SU-DHL-6 (cell line): Measurements from ENCODE around the gene CAMK2N2.

Source experiments
- H2AFZ ChIP-seq: fragments of 200-600 bp; sonication (generic); 2 replicates; pipeline ENCODE4 v1.6.1; 2014; ENCODE audit warnings: low read depth, mild to moderate bottlenecking, moderate library complexity, mixed read lengths, antibody characterized with exemption, low read length; ENCODE audit not compliant: severe bottlenecking
- H3F3A ChIP-seq: fragments of 200-600 bp; shearing (Covaris generic); 2 replicates; pipeline ENCODE4 v1.6.0; 2016; ENCODE audit warnings: antibody characterized with exemption, mild to moderate bottlenecking; ENCODE audit not compliant: insufficient read depth
- H3K27ac ChIP-seq: fragments of 200-600 bp; sonication (generic); 2 replicates; pipeline ENCODE4 v1.5.1; 2016; ENCODE audit warnings: low read depth, mild to moderate bottlenecking, low read length, moderate library complexity, mixed read lengths
- H3K27me3 ChIP-seq: fragments of 200-600 bp; sonication (generic), shearing (Covaris generic); 2 replicates; pipeline ENCODE4 v1.6.0; 2014; ENCODE audit warnings: mild to moderate bottlenecking, low read length
- H3K36me3 ChIP-seq: fragments of 200-600 bp; sonication (generic); 2 replicates; pipeline ENCODE4 v1.6.1; 2014; ENCODE audit warnings: mild to moderate bottlenecking, low read length, mixed read lengths
- H3K4me2 ChIP-seq: fragments of 300-600, 200-600 bp; shearing (Covaris generic), sonication (generic); 2 replicates; pipeline ENCODE4 v1.6.0; 2014; ENCODE audit warnings: low read length, low read depth, mild to moderate bottlenecking; ENCODE audit not compliant: poor library complexity, severe bottlenecking
- H3K4me3 ChIP-seq: fragments of 200-600 bp; sonication (generic); 2 replicates; pipeline ENCODE4 v1.5.1; 2014; ENCODE audit warnings: antibody characterized with exemption, low read length, mild to moderate bottlenecking, mixed read lengths; ENCODE audit not compliant: insufficient read depth, poor library complexity, severe bottlenecking
- H3K79me2 ChIP-seq: fragments of 200-600 bp; sonication (generic); 2 replicates; pipeline ENCODE4 v1.6.1; 2014; ENCODE audit warnings: mild to moderate bottlenecking, low read length, moderate library complexity; ENCODE audit not compliant: insufficient read depth
- H3K9ac ChIP-seq: fragments of 200-600 bp; sonication (generic); 2 replicates; pipeline ENCODE4 v1.7.0; 2014; ENCODE audit warnings: mild to moderate bottlenecking, low read length
- H3K9me2 ChIP-seq: fragments of 200-600 bp; sonication (generic); replicated peaks from 2 replicates; pipeline ENCODE4 v1.6.1; 2014; ENCODE audit warnings: low read length; ENCODE audit not compliant: insufficient read depth
- H3K9me3 ChIP-seq: fragments of 200-600 bp; sonication (generic); 2 replicates; pipeline ENCODE4 v1.6.1; 2014; ENCODE audit warnings: low read length, mixed read lengths; ENCODE audit not compliant: insufficient read depth
- H4K20me1 ChIP-seq: fragments of 200-600 bp; sonication (generic); 2 replicates; pipeline ENCODE4 v1.6.1; 2014; ENCODE audit warnings: low read depth, mild to moderate bottlenecking, antibody characterized with exemption, low read length, moderate library complexity, mixed read lengths
- EZH2phosphoT487 ChIP-seq: fragments of 200-600 bp; sonication (generic), shearing (Covaris generic); conservative IDR thresholded peaks from 2 replicates; pipeline ENCODE4 v1.6.1; 2018; ENCODE audit warnings: mild to moderate bottlenecking, antibody characterized with exemption, low read length, moderate library complexity, mixed read lengths
- TF ChIP-seq, protein P1 (sequence below): fragments of 200-600 bp; sonication (generic); IDR thresholded peaks from one replicate; pipeline ENCODE4 v1.5.1; 2017; ENCODE audit warnings: antibody characterized with exemption, mild to moderate bottlenecking, low read length, moderate library complexity; ENCODE audit not compliant: insufficient read depth, poor library complexity, severe bottlenecking

The CAMK2N2 gene

DNA sequence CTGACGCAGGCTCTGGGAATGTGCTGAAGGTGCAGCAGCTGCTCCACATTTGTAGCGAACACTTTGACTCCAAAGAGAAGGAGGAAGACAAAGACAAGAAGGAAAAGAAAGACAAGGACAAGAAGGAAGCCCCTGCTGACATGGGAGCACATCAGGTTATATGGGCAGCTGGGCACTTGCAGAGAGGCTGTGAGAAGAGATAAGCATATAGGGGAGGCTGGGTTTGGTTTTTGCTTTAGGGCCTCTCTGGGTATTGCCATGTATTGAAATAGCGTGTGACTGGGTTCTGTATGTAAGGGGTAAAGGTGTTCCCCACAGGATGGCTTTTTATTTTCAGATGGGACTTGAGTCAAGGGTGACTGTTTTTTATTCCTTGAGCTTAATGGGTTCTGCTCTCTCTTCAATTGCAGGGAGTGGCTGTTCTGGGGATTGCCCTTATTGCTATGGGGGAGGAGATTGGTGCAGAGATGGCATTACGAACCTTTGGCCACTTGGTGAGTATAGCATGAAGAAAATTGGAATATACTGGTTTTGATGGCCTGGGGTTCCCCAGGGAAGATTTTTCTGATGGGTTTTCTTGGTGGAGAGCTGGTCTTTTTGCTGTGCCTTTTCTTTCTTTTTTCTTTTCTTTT, 45.1 kb upstream of the CAMK2N2 start:
- H3K27ac ChIP-seq, result no peak overlapping the region
- H3K9me3 ChIP-seq, result no peaks in the 10 kb centered on the region
- no peaks in the 10 kb centered on the region; the same call in 1 of the 2 replicates for H3K36me3 ChIP-seq
- no peak overlapping the region for H3K9ac ChIP-seq
- no peaks in the 10 kb centered on the region for H4K20me1 ChIP-seq
- no peak overlapping the region for H2AFZ ChIP-seq
- H3K4me3 ChIP-seq, result no peak overlapping the region
- 0 out of 2 replicates have a peak, but pooled peaks cover 7% of the 10 kb centered on the region for H3F3A ChIP-seq
- no peaks in the 10 kb centered on the region for H3K9me2 ChIP-seq
- H3K4me2 ChIP-seq, result no peak overlapping the region
- H3K27me3 ChIP-seq, result no peaks in the 10 kb centered on the region
- TF ChIP-seq, protein P1, sequence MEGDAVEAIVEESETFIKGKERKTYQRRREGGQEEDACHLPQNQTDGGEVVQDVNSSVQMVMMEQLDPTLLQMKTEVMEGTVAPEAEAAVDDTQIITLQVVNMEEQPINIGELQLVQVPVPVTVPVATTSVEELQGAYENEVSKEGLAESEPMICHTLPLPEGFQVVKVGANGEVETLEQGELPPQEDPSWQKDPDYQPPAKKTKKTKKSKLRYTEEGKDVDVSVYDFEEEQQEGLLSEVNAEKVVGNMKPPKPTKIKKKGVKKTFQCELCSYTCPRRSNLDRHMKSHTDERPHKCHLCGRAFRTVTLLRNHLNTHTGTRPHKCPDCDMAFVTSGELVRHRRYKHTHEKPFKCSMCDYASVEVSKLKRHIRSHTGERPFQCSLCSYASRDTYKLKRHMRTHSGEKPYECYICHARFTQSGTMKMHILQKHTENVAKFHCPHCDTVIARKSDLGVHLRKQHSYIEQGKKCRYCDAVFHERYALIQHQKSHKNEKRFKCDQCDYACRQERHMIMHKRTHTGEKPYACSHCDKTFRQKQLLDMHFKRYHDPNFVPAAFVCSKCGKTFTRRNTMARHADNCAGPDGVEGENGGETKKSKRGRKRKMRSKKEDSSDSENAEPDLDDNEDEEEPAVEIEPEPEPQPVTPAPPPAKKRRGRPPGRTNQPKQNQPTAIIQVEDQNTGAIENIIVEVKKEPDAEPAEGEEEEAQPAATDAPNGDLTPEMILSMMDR, result no peak
- TF ChIP-seq EZH2phosphoT487, result no peak
- H3K79me2 ChIP-seq, result no peaks in the 10 kb centered on the region

DNA sequence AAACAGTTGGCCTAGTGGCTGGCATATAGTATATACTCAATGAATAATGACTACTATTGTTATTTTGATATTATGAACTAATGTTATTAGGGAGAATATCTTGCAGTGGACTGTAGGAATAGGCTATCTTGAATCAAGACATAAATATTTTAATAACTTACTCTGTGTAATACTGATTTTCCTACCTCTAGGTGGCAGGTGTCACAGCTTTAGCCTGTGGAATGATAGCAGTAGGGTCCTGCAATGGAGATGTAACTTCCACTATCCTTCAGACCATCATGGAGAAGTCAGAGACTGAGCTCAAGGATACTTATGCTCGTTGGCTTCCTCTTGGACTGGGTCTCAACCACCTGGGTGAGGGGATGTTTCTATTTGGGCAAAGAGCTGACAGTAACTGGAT, 44.2 kb upstream of the CAMK2N2 start:
- H3K79me2 ChIP-seq, result peaks cover 3% of the 10 kb centered on the region
- no peak overlapping the region for H3K9ac ChIP-seq
- H3K27me3 ChIP-seq, result no peaks in the 10 kb centered on the region
- H3K9me2 ChIP-seq, result no peaks in the 10 kb centered on the region
- H2AFZ ChIP-seq, result no peak overlapping the region
- no peak overlapping the region for H3K4me2 ChIP-seq
- H4K20me1 ChIP-seq, result no peaks in the 10 kb centered on the region
- no peaks in the 10 kb centered on the region for H3F3A ChIP-seq
- no peak overlapping the region for H3K4me3 ChIP-seq
- H3K27ac ChIP-seq, result no peak overlapping the region
- TF ChIP-seq EZH2phosphoT487, result no peak
- TF ChIP-seq, protein P1, result no peak
- H3K9me3 ChIP-seq, result no peaks in the 10 kb centered on the region
- H3K36me3 ChIP-seq, result peaks cover 2% of the 10 kb centered on the region; the same call in 1 of the 2 replicates

DNA sequence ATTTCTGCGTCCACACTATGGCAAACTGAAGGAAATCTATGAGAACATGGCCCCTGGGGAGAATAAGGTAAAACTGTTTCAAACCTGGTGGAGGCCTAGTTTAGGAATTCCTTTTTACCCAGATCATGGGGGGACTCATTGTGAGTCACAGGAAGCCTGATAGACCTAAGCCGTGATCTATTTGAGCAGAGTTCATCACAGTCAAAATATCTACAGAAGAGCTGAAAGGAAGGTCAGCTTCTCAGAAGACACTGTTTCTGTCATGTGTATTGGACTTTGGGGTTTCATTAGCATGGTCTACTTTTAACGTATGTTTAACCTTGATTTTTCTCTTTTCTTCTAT, 39.0 kb upstream of the CAMK2N2 start:
- Histone ChIP-seq H3K4me3 (peak overlapping the region; percentile 89), H3K9ac (peak overlapping the region; percentile 92), H3K4me2 (peak overlapping the region; percentile 85), H3K79me2 (peaks cover 16% of the 10 kb centered on the region), H3K27me3 (no peaks in the 10 kb centered on the region), H3K36me3 (peaks cover 7% of the 10 kb centered on the region; the same call in 1 of the 2 replicates), H3F3A (no peaks in the 10 kb centered on the region), H3K27ac (no peak overlapping the region), H3K9me2 (no peaks in the 10 kb centered on the region), H2AFZ (no peak overlapping the region), H4K20me1 (no peaks in the 10 kb centered on the region), H3K9me3 (no peaks in the 10 kb centered on the region)
- TF ChIP-seq, protein P1, result no peak
- TF ChIP-seq EZH2phosphoT487, result no peak
